SU-DHL-6 (cell line): ENCODE measurements around the gene HSD17B7.

Experiments
- CTCF ChIP-seq: fragments of 200-600 bp; sonication (generic); IDR thresholded peaks from one replicate; pipeline ENCODE4 v1.5.1; 2017; ENCODE audit warnings: antibody characterized with exemption, mild to moderate bottlenecking, low read length, moderate library complexity; ENCODE audit not compliant: insufficient read depth, poor library complexity, severe bottlenecking
- EZH2phosphoT487 ChIP-seq: fragments of 200-600 bp; sonication (generic), shearing (Covaris generic); conservative IDR thresholded peaks from 2 replicates; pipeline ENCODE4 v1.6.1; 2018; ENCODE audit warnings: mild to moderate bottlenecking, antibody characterized with exemption, low read length, moderate library complexity, mixed read lengths

- TF ChIP-seq CTCF (no peak), EZH2phosphoT487 (no peak)
Measured at GRCh38 chr1:162822391-162823200, 32.1 kb downstream of the HSD17B7 start.
